ENCODE data around the gene TTN. TPM values are rescaled to one million over a fixed set of nuclear protein-coding genes. Genes with fewer than 3 reads are reported as not detected.
"Not testable (repeated sequence)": the region's sequence is repeated elsewhere in the genome, so short reads cannot be mapped to it uniquely, and the experiment has no call there.

Gene TTN
- polyA plus RNA-seq, 5 donors: 2.2 to 5.3 (median 2.3) TPM

DNA sequence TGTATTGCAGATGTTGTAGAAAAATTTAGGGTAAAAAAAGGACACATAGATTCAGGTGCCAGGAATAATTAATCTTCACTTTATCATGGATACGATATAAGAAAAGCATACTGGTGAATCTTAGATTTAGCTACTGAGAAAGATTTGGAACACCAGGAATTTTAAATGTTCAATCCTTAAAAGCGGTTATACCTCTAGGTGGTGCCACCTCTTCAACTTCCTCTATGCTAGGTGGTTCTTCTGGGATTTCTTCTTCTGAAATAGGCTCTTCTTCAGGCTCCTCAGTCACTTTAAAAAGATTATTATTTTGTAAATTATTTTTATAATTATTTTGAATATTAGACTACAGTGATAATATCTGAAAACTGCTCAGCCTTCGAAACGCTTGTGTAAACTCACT is 133.1 kb downstream of the TTN start:
- no peak for DNase-seq

DNA sequence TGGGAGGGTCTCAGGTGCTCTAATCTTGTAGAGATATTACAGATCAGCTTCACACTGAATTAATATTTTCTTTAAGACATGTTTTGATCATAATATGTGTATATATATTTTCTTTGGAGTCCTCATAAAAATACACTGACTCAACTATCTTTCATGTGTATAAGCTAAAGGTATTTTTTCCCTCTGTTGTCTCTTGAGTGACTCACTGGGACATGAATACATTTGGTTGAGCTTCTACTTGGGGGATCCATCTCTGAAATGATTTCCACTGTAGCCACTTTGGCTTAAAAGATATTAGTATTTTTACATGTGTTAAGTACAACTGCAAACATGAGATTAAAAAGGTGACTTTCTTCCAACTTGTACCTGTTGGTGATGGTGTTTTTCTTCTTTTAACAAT is 140.8 kb downstream of the TTN start:
- DNase-seq: no peak

DNA sequence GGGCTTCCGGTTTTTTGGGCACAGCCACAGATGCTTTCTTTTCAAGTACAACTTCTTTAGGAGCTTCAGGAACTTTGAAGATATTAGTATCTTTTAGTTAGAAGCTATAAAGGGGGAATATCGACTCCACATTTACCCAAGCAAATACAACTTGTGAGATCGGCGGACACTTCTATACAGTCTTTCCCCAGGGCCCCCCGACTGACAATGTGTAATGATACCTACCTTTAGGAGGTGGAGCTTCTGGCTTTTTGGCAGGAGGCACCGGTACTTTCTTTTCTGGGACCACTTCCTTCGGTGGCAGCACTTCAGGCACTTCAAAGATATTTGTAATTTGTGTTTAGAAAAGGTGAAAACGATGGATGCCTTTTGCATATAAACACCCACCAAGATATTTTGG is 148.7 kb downstream of the TTN start:
- DNase-seq: not testable (repeated sequence)

DNA sequence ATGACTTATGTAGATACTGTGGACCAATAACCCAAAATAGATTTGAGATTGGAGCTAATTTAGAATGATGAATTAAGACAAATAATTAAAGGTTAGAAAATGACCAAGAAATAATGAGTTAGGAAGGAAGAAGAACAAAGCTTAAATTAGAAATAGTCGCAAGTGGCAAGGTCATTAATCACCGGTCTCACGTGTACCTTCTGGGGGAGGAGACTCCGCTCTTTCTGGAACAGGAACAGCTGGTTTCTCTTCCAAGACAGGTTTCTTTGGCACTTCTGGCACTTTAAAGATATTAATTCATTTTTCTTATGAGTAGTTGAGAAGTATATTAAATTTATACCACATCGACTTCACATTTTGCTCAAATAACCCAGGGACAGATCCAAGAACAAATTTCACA is 156.7 kb downstream of the TTN start:
- no peak for DNase-seq

DNA sequence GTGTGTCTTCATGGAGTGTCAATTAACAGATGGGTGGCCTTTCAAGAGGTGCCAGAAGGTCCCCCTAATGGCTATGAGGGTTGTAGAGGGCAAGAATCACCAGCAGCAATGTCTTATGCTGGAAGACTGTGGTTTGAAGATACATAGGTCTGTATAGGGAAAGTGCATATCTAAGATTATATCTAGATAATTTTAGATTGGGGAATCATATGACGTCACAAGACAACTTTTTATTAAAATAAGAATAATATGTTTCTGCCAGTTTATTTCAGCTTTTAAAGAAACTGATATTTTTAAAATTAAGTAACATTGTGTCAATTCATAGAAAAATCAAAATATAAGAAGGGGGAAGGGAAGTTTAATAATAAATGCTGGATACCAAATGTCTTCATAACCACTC is 162.3 kb downstream of the TTN start:
- no peak for DNase-seq

DNA sequence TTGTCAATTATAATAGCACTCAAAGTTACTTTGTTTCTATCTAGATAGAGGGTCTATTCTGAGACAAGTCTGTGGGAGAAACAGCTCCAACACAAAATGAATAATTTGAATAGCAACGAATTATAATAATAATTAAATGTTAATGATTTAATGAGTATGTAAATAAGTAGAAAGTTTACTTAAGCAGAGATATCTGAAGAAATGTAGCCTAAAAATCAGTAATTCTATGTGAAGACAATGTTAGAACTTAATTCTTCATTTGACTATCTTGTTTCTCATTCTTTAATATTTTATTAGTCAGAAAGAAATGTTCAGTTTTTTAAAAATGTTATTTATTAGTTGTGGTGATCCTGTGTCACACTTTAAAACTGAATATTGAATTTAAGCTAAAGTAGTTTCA is 165.7 kb downstream of the TTN start:
- DNase-seq: no peak

DNA sequence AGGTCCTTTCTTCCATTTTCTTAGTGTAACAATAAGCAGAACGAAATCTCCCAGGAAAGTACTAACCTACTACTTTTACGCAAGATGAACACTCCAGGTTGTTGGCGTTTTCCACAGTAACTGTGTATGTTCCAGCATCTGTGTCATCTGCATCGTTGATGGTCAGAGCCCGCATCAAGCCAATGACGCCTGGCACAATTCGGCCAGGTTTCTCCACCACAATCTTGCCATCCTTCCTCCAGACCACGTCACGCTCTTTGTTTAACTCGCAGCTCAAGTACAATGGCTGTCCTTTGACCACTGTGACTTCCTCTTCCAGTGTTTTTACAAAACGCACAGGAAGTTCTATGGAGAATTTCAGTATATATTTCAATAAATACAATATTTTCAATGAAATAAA is 171.3 kb downstream of the TTN start:
- no peak for DNase-seq

DNA sequence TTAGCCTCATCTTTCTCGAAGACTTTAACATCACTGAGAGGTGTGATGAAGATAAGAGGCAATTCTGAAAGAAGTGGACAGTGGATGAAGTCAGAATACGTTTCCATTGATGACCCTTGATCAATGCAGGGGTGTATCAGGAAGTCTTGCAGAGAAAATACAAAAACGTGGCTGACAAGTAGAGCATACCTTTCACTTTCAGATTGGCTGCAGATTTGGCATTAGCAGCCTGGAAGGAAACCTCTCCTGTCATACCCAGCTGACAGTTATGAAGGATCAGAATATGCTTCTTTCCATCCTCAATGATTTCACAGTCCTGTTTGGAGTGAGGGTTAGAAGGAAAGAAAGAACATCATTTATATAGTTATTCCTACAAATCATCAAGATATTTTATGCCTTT is 174.5 kb downstream of the TTN start:
- no peak for DNase-seq

DNA sequence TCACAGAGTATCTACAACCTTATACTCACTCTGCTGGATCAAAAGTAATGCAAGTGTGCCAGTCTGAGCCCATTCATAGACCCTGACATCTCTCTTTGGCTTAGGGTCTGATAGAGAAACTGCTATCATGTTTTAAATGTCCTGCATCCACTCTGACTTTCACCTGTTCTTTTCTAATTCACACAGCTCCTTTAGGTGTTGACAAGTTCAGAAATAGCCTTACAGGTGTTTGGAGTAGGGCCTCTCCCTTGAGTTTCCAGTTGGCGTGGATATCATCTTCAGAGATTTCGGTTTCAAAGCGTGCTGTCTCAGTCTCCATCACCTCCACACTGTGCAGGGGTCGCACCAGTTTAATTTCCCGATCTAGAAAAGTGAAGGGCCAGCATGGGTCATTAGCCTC is 176.6 kb downstream of the TTN start:
- no peak for DNase-seq

DNA sequence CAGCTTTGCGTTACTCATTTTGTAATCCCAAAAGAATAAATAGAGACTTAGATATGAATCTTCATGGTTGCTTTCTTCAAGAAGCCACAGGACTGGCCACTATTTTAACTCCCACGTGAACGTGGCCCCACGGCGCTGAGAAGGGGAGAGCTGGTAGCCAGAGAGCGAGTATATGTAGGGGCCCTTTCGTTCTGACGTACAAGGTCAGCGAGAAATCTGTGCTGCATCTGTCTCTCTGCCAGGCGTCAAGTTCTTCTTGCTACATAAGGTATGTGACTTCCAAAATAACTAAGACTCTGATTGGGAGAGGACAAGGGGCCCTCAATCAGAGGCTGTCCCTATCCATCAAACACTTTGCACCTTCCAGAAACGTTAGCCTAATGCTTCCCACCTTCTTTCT is 177.8 kb downstream of the TTN start:
- DNase-seq: no peak

DNA sequence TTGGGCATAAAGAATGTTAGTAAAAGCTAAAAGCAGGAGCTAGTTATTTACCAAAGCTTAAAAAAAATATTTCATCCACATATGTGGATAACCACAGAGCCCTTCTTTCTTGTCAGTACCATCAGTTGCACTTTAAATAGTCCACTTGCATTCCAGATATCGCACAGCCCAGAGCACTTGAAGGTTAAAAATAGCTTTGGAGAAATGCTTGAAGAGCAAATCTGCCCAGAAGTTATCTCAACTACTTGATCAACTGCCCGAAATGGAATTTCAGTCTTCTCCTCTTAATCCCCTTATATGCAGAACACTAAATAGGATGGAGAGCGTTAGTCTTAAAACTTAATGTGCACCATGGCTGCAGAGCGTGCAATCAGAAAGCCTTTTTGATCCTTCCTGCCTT is 178.6 kb downstream of the TTN start:
- no peak for DNase-seq

DNA sequence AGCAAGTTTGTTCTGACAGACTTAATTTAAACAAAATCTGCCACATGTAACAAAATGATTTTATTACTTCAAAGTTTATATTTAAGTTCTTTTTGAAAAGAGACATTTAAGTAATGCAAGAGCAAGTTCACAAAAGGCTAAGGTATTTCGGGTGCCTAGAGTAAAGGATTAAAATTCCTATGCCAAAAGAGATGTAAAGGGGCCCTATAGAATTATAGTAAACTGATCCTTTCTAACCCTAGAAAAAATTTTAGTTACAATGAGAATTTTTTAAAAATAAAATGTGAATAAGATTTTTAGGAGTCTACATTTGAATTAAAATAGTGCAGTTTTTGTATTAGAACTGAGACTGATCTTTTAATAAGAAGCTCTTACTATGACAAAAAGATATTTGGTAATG is 179.8 kb downstream of the TTN start:
- no peak for DNase-seq

DNA sequence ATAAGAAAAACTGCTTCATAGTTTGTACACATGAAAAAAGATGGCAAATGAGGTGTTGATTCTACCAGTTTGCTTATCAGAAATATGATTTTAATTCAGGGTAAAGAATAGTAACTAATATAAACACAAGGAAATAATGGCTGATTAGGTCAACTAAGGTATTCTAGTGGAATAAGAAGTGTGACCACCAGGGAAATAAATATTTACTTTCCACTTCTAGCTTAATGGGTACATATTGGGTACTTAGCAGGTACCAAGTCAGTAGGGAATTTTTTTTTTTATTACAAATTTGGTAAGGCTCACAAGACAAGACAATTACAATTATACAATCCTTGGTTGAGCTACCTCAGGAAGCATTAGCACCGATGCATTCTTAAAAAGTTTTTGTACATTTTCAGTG is 191.3 kb downstream of the TTN start:
- DNase-seq: no peak

DNA sequence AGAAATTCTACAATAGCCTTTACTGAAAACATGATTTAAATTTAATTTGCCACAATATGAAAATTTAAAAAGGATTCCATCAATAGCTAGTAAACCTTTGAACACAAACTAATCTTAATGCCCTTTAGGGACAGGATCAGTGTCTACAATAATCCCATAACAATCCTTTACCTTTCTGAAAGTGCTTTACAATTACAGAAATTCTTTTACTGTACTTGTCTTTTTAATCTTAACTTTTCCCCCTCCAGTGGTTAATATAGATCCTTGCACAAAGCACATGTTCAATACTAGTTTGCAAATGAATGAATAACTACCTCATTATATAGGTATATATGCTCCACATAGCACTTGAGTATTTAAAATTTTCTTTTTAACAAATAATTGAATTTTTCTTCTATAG is 204.3 kb downstream of the TTN start:
- DNase-seq: no peak

DNA sequence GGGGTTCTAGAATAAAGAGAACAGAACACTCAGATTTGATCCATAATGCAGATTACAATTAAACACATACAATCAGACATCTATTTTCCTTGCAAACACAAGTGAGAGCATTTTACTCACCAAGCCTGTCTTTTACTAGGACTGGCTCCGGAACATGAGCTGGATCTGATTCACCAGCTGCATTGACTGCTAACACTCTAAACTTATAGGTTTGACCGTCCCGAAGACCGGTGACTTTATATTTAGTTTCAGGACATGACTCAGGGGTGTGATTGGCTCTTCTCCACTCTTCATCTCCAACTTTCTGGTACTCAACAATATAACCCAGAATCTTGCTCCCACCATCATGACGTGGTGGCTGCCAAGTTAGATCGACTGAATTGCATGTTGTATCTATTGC is 214.6 kb downstream of the TTN start:
- DNase-seq: no peak

DNA sequence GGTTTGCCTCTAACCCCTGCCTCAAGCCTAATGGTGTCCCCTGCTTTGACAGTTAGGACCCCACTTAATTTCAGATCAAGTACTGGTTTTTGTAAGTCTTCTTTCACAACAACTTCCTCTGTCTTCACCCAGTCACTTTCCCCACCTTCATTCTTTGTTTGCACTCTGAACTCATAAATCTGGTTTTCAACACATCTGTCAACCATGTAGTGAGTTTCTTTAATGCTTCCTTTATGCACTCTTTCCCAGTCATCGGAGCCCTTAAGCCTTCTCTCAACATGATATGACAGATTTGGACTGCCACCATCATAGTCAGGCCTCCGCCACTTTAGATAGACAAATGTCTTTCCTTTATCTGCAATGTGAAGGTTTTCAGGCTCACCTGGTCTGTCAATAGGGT is 217.9 kb downstream of the TTN start:
- no peak for DNase-seq

DNA sequence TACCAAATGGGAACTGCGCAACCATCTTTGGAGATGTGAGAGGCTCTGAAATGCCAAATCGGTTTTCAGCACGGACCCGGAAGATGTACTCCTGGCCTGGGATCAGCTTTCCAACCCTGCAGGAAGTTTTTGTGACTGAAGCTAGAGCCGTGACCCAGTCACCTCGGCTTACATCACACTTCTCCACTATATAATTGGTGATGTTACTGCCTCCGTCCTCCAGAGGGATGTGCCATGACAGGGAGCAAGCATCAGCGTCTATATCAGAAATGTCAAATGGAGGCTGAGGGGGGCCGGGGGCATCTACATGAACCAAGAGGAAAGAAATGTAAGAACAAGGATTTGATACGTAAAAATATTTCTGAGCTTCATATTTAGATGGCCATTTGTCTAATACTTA is 222.6 kb downstream of the TTN start:
- no peak for DNase-seq

DNA sequence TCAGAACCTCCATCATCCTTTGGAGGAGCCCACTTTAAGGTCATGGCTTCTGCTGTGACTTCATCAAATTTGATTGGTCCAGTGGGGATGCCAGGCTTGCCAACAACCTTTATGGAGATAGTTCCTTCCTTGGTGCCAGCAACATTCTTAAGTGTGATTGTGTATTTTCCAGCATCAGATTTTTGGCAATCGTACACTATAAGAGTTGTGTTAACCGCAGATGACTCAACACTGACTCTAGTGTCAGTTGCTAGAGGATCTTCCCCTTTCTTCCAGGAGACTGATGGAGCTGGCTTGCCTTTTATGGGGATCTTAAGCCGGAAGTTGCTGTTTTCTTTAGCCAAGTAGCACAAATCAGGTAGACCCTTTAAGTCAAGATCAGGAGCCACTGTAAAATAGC is 228.2 kb downstream of the TTN start:
- DNase-seq: no peak

DNA sequence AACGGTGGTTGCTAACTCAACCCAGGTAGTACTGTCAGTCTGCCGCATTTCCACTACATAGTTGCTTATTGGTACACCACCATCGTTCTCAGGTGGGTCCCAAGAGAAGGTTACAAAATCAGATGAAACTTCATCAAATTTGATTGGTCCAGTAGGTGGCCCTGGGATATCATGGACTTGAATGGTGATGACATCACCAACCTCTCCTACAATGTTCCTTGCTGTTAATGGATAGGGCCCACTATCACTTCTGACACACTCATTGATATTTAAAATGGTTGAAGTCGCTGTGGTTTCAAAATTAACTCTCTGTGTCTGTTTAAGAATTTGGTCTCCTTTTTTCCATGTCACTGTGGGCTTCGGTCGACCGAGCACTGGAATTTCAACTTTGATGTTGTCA is 232.4 kb downstream of the TTN start:
- no peak for DNase-seq

DNA sequence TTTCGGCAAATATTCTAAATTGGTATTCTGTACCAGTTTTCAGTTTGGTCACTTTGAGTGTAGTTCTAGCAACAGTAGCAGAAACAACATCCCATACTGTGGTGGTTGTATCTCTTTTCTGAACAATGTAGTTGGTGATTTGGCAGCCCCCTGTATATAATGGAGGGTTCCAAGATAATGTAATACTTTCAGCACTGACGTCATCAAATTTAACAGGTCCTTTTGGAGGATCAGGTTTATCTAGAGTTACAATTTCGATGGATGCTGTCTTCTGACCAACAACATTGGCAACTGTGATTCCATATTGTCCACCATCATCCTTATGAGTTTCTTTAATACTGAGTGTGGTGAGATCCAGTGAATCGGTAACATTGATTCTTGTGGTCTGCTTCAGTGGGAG is 239.0 kb downstream of the TTN start:
- no peak for DNase-seq

DNA sequence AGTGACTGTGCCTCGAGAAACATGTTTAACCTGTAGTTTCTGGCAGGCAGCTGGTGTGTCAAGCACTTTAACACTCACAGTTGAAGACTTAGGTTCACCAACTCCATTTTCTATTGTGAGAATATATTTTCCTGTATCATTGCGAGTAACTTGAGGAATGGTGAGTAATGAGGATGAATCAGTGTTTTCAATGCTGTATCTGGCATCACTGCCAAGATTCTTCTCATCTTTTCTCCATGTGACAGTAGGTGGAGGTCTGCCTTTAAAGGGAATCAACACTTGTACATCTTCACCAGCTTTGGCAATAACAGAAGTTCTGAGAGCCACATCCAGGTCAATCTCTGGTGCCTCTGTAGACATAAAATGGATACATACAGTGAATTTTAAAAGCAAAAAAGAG is 254.2 kb downstream of the TTN start:
- DNase-seq: no peak

DNA sequence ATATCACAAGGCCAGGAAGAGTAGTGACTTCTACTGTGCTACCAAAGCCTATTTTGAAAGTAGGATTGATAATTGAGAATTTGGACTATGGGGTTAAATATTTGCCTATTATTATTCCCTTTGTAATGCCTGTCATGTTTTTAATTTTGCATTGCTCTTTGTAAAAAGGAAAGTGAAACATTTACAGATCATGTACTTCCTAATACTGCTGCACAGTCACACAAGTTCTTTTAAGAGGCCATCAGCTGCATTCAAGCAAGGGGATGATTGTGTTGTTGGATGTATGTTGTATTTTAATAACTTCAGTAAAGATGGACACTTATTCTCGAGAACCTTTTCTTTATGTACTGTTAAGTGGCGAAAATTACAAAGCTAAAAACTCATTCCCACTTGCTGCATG is 256.9 kb downstream of the TTN start:
- no peak for DNase-seq

DNA sequence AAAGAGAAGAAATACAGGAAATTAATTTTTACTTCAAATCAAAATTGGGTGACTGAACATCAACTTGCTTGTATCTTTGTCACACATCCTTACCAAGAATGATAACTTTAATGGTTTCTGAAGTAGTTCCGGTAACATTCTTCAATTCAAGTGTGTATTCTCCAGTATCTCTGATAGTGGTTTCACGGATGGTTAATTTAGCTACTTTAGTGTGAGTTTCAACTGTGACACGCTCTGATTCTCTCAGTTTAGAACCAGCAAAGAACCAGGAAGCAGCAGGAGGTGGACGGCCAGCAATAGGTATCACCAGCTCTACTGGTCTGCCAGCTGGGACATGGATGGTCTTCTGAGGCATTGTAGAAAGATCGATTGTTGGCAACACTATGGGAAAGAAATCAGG is 264.7 kb downstream of the TTN start:
- no peak for DNase-seq

DNA sequence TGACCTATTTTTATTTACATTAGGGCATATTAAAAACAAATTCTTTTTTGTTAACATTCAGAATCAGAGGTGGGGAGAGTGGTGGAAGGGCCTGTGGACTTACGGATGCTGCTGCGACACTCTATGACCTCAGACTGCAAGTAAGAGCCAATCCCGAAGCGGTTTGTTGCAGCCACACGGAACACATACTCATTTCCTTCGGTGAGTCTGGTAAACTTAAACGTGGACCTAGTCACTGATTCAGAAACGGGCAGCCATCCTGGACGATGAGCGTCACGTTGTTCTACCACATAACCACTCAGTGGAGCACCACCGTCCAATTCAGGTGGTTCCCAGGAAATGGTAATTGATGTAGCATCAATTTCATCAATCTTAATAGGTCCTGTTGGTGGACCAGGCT is 265.1 kb downstream of the TTN start:
- DNase-seq: no peak

DNA sequence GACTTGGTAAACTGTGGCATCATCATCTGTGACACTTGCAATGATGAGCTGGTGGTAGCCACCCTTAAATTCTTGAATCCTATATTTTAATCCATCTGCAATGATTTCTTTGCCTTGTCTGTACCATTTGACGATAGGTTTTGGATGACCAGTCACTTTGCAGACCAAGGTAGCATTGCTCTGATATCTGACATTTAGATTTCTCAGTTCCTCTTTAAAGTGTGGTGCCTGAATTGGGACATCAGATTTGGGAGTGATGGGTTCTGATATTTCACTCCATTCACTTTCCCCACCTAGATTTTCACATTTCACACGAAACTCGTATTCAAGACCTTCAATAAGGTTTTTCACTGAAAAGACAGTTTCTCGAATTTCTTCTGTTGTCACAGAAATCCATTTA is 271.2 kb downstream of the TTN start:
- DNase-seq: no peak
